Astrocyte of the cerebellum (primary cell): Measurements from ENCODE around the gene NACC2.

Source experiments
- DNase-seq: peaks from one replicate; pipeline ENCODE4 v3.0.0-alpha.2; 2011; ENCODE audit warnings: low read depth
- H3K4me3 ChIP-seq: 2 replicates; pipeline ENCODE4 v1.5.1; 2011; ENCODE audit warnings: mild to moderate bottlenecking, low read depth, low read length, moderate library complexity
- CTCF ChIP-seq: IDR thresholded peaks from 2 replicates; pipeline ENCODE4 v1.5.1; 2012; ENCODE audit warnings: low read length, low read depth, moderate library complexity, mild to moderate bottlenecking; ENCODE audit errors: missing control alignments
- in situ Hi-C: cut with HindIII; loops from 2 replicates; pipeline ENCODE4 v1.10.0; 2017; ENCODE audit warnings: low sequenced_read_pairs

Gene NACC2

GRCh38 chr9:136093346-136093986, 1.6 kb downstream of the NACC2 start:
- DNase-seq, result no peak
- peak overlapping the region; percentile 66 for H3K4me3 ChIP-seq
- no peak for TF ChIP-seq CTCF
- in situ Hi-C loops, result no loop called here

GRCh38 chr9:136092741-136093140, 2.3 kb downstream of the NACC2 start:
- H3K4me3 ChIP-seq, result no peak overlapping the region
- in situ Hi-C loops, result no loop called here
- DNase-seq, result no peak
- TF ChIP-seq CTCF, result no peak

- in situ Hi-C loops, result no loop called here
- no peak for TF ChIP-seq CTCF
- no peak for DNase-seq
Measured at GRCh38 chr9:136092353-136092650, 2.8 kb downstream of the NACC2 start.

GRCh38 chr9:136091582-136092352, 3.3 kb downstream of the NACC2 start:
- TF ChIP-seq CTCF, result no peak
- DNase-seq, result no peak
- no peak overlapping the region for H3K4me3 ChIP-seq
- in situ Hi-C loops, result no loop called here

More at GRCh38 chr9:136092353-136092650, 2.8 kb downstream of the NACC2 start:
- no peak overlapping the region for H3K4me3 ChIP-seq

GRCh38 chr9:136090768-136091581, 4.1 kb downstream of the NACC2 start:
- no peak for TF ChIP-seq CTCF
- no peak overlapping the region for H3K4me3 ChIP-seq
- in situ Hi-C loops, result no loop called here
- DNase-seq, result no peak

- in situ Hi-C loops, result no loop called here
- no peak for TF ChIP-seq CTCF
- DNase-seq, result no peak
- no peak overlapping the region for H3K4me3 ChIP-seq
Measured at GRCh38 chr9:136090056-136090735, 4.9 kb downstream of the NACC2 start.
